Endothelial cell of hepatic sinusoid (primary cell): ENCODE measurements around the gene CD48.

Experiments used
- in situ Hi-C: cut with HindIII; loops from 2 replicates; pipeline ENCODE4 v1.10.0; 2017; ENCODE audit warnings: low sequenced_read_pairs

Gene CD48

GRCh38 chr1:160638540-160638857 is 73.1 kb downstream of the CD48 start:
- in situ Hi-C loops, result no loop called here

DNA sequence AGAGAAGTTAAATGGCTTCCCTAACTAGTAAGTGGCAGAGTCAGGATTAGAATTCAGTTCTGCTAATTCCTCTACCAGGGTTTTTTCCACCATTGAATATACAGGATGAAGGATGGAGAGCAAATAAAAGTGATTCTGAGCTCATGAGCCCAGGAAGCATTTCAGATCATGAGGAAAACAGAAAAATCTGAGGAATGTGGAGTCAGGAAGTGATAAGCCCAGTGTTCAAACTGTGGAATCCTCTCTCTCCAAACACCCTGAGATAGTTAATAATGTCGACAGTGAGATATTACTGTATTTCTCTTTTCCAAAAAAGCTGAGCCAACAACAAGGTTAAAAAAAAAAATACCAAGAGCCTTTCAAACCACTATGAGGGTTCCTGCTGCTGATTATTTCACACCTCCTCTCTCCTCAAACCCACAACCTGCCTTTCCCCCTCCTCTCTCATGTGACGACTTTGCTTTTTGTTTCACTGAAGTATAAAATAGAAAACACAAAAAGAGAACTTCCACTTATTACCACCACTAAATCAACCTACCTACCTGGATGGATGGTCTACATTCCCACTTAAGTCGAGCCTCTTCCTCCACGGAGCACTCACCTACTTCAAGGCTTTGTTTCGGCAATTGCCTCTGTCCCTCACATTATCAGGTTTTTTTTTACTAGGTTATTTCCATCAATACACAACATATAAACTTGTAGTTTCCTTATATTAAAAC is 73.6 kb downstream of the CD48 start:
- in situ Hi-C loops, result no loop called here

- in situ Hi-C loops, result no loop called here
These were observed 74.6 kb downstream of the CD48 start for GRCh38 chr1:160637065-160637464.

DNA sequence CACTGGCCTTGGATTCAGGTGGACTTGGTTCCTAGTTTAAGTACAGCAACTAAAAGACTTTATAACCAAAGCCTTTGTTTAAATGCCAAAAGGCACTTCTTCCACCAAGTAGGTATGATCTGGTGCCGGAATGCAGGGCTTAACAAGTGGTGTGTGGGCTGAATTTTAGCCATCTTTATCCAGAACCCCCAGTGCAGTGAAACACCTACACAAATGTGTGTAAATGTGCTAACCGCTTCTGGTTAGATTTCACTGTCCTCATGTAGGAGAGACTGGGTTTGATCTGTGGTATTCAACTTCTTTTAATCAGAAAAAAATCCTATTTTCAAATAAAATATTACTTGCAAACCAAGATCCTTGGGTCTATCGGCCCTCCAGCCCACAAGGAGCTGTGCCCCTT is 75.1 kb downstream of the CD48 start:
- in situ Hi-C loops, result no loop called here

DNA sequence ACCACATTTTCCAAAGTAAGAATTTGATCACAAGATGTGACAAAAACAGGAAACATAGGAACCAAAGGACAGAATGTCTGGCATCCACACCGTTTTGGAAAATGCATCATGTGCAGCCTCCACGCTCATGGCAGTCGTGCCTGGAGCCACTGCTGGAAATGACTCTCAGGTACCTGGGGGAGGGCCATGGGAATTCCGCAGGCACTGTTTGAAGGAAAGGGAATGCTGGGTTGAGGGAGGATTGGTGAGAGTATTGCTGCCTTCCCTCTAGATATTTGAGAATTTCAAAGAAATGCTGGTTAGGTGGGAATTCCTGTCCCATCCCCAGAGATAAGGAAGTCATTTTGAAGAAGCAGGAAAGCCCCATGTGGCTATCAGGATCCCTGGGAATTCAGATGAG is 75.5 kb downstream of the CD48 start:
- in situ Hi-C loops, result no loop called here

DNA sequence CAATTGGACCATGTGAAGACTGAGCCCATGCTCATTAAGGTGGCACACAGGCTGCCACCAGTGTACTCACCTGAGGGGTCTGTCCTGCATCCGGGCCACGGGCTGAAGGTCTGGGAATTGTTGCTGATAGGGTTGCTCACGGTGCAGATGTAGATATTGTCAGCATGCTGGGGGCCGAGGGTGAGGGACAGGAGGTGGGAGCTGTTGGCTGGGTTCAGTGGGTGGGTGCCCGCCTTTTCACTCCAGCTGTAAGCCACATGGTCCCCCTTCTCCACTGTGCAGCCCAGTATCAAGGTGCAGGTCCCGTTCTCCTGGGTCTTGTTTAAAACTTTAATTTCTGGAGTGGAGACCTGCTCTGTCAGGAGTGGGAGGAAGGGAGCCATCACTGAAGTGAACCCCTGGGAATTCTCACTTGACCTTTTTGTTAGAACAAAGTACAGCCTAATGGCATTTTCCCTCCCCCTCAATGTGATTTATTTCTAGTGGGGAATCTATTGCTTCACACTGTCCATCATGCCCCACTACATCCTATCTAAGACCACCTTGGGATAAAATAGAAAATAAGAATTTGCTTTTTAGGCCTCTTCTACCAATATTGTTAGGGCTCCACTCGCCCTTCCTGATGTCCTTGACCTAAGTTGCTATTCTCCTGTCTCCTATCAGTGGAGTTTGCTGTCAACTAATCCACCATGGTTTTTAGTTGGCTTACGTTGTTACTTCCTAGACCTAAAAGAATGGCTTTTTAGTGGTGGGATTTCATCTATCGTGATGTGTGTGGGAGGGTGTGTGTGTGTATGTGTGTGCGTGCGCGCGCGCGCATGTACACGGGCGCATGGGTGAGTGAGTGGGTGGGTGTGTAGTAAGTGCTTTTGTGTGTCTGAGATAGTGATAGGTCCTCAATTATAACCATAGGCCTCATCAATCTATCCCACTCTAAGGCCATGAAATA is 76.8 kb downstream of the CD48 start:
- in situ Hi-C loops, result no loop called here

- in situ Hi-C loops, result no loop called here
These were observed 78.2 kb downstream of the CD48 start for GRCh38 chr1:160633330-160633903.

GRCh38 chr1:160631983-160632625 is 79.5 kb downstream of the CD48 start:
- in situ Hi-C loops, result no loop called here

DNA sequence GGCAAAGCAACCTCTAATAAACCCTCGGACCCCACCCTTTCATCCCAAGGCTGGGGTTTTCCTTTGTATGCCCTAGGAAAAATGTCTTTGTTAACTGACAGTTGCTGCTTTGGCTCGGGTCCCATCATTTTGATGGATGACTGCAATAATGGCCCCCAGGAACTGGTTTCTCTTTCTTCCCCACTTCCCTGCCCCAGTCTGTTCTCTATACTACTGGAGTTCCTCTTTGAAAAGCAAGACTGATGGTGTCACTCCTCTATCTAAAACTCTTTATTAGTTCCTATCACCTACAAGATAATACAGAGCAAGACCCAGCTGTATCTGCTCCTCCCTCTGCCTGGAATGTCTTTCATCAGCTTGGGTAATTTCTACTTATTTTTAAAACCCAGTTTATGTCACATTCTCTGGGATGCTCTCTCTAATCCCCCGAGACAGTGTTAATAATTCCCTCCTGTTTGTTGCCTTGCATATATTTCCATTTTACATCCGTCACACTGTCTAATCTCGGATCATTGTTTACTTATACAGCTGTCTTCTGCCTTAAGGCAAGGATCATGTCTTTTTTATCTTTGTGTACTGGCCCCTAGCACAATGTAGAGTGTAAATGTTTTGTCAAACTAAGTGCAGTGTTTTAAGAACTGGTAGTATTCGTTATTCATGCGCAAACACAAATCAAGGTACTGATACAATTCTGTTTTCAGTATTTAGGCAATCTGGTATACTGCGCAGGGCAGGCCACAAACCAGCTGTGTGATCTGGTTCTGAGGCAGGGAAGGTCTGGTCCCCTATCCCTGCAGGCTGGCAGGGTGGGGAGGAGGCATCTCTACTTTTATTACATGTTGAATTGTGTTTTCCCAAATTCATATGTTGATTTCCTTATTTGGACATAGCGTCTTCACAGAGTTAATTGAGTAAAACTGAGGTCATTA is 80.8 kb downstream of the CD48 start:
- in situ Hi-C loops, result no loop called here

GRCh38 chr1:160629286-160630210 is 82.1 kb downstream of the CD48 start:
- in situ Hi-C loops, result no loop called here

- in situ Hi-C loops, result no loop called here
These were observed 82.8 kb downstream of the CD48 start for GRCh38 chr1:160628799-160629263.
